Measurements from ENCODE around the gene KIZ. TPM values are rescaled to one million over a fixed set of nuclear protein-coding genes. Genes with fewer than 3 reads are reported as not detected.

KIZ gene
- total RNA-seq, 1 donor = 40.5 TPM

DNA sequence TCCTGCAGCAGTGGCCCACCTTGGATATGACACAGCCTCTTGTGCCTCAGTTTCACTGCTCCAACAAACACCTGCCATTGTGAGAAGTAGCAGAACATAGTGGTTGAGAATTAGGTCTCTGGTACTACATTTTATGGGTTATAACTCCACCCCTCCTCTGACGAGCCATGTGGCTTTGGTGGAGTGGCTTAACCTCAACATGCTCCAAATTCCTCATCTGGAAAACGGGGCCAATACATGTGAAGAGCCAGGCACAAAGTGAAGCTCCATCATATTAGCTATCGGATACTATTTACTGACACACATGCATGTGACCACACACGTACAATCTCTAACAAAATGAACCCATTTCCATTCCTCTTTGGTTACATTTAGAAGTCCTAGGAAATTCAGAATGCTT, 8.4 kb upstream of the KIZ start:
- H3K4me1 ChIP-seq (ENCODE audit: insufficient read depth, low read length) = no peaks in the 10 kb centered on the region
- no peak overlapping the region for H3K4me3 ChIP-seq (ENCODE audit: insufficient read depth, low read length)
- H2AFZ ChIP-seq (ENCODE audit: low read length) = no peak overlapping the region
- peaks cover 5% of the 10 kb centered on the region for H3K27me3 ChIP-seq (ENCODE audit: insufficient read depth, low read length)
- no peak overlapping the region for H3K27ac ChIP-seq (ENCODE audit: low read depth, low read length)
- H4K20me1 ChIP-seq (ENCODE audit: insufficient read depth, low read length) = no peaks in the 10 kb centered on the region
- H3K79me2 ChIP-seq (ENCODE audit: insufficient read depth, low read length) = no peaks in the 10 kb centered on the region
- DNase-seq (ENCODE audit: insufficient read length, low spot score, missing footprints) = no peak
- H3K4me2 ChIP-seq (ENCODE audit: insufficient read depth, low read length) = no peak overlapping the region
- no peaks in the 10 kb centered on the region for H3K36me3 ChIP-seq (ENCODE audit: insufficient read depth, low read length)
- TF ChIP-seq, protein P1, sequence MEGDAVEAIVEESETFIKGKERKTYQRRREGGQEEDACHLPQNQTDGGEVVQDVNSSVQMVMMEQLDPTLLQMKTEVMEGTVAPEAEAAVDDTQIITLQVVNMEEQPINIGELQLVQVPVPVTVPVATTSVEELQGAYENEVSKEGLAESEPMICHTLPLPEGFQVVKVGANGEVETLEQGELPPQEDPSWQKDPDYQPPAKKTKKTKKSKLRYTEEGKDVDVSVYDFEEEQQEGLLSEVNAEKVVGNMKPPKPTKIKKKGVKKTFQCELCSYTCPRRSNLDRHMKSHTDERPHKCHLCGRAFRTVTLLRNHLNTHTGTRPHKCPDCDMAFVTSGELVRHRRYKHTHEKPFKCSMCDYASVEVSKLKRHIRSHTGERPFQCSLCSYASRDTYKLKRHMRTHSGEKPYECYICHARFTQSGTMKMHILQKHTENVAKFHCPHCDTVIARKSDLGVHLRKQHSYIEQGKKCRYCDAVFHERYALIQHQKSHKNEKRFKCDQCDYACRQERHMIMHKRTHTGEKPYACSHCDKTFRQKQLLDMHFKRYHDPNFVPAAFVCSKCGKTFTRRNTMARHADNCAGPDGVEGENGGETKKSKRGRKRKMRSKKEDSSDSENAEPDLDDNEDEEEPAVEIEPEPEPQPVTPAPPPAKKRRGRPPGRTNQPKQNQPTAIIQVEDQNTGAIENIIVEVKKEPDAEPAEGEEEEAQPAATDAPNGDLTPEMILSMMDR (IDR thresholded peaks at IDR 0.05; ENCODE audit: extremely low read depth, low read depth, low read length) = no peak
- H3K9me3 ChIP-seq (ENCODE audit: low read depth, low read length) = no peaks in the 10 kb centered on the region

DNA sequence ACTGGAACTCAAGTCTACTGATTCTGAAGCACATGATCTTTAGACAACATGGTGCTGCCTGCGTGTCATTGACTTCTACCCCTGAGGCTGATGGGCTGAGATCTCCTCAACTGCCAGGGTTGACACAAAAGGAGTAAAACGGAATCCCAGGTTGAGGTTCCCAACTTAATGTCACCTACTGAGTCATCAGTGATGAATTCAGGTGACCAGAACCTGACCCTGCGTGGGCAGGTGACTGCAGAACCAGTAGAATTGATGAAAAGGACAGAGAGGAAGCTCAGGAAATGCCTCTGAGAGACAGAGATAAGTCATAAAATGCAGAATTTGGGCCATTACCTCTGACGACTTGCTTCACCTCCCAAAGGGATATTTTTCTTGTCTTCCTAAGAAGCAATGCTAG, 7.7 kb upstream of the KIZ start:
- no peak for DNase-seq (ENCODE audit: insufficient read length, low spot score, missing footprints)
- H3K27ac ChIP-seq (ENCODE audit: low read depth, low read length) = no peak overlapping the region
- no peak overlapping the region for H3K4me3 ChIP-seq (ENCODE audit: insufficient read depth, low read length)
- H3K79me2 ChIP-seq (ENCODE audit: insufficient read depth, low read length) = no peaks in the 10 kb centered on the region
- H3K4me1 ChIP-seq (ENCODE audit: insufficient read depth, low read length) = no peaks in the 10 kb centered on the region
- TF ChIP-seq, protein P1 (IDR thresholded peaks at IDR 0.05; ENCODE audit: extremely low read depth, low read depth, low read length) = no peak
- peaks cover 5% of the 10 kb centered on the region for H3K27me3 ChIP-seq (ENCODE audit: insufficient read depth, low read length)
- no peaks in the 10 kb centered on the region for H3K9me3 ChIP-seq (ENCODE audit: low read depth, low read length)
- no peaks in the 10 kb centered on the region for H3K36me3 ChIP-seq (ENCODE audit: insufficient read depth, low read length)
- no peak overlapping the region for H2AFZ ChIP-seq (ENCODE audit: low read length)
- H3K4me2 ChIP-seq (ENCODE audit: insufficient read depth, low read length) = no peak overlapping the region
- no peaks in the 10 kb centered on the region for H4K20me1 ChIP-seq (ENCODE audit: insufficient read depth, low read length)

DNA sequence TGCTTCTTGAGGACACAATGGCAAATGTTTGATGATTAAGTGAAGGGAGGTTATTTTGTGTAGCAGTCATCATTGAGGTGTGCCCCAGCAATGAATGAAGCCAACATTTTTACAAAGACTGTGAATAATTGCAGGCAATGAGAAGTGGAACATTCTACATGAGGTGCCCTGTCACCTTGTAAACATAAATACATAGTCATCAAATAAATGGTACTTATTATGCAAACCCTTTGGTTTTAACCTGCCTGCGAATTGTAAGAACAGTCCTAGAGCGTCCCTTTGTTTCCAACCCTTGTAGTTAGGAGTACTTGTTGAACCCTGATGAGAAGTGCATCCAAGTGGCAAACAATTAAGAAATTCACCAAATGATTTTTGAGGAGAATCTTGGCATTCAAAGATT, 7.1 kb upstream of the KIZ start:
- Histone ChIP-seq H3K4me3 (ENCODE audit: insufficient read depth, low read length) (no peak overlapping the region), H3K79me2 (ENCODE audit: insufficient read depth, low read length) (no peaks in the 10 kb centered on the region), H3K4me2 (ENCODE audit: insufficient read depth, low read length) (no peak overlapping the region), H4K20me1 (ENCODE audit: insufficient read depth, low read length) (no peaks in the 10 kb centered on the region), H3K9me3 (ENCODE audit: low read depth, low read length) (no peaks in the 10 kb centered on the region), H2AFZ (ENCODE audit: low read length) (no peak overlapping the region), H3K27me3 (ENCODE audit: insufficient read depth, low read length) (peaks cover 5% of the 10 kb centered on the region), H3K4me1 (ENCODE audit: insufficient read depth, low read length) (no peaks in the 10 kb centered on the region), H3K36me3 (ENCODE audit: insufficient read depth, low read length) (no peaks in the 10 kb centered on the region), H3K27ac (ENCODE audit: low read depth, low read length) (no peak overlapping the region)
- DNase-seq (ENCODE audit: insufficient read length, low spot score, missing footprints) = no peak
- TF ChIP-seq, protein P1 (IDR thresholded peaks at IDR 0.05; ENCODE audit: extremely low read depth, low read depth, low read length) = no peak

GRCh38 chr20:21124190-21124589, 1.7 kb upstream of the KIZ start:
- no peaks in the 10 kb centered on the region for H3K9me3 ChIP-seq (ENCODE audit: low read depth, low read length)
- DNase-seq (ENCODE audit: insufficient read length, low spot score, missing footprints) = peak; percentile 44
- no peak overlapping the region for H3K4me3 ChIP-seq (ENCODE audit: insufficient read depth, low read length)
- H3K36me3 ChIP-seq (ENCODE audit: insufficient read depth, low read length) = no peaks in the 10 kb centered on the region
- H2AFZ ChIP-seq (ENCODE audit: low read length) = no peak overlapping the region
- H3K27me3 ChIP-seq (ENCODE audit: insufficient read depth, low read length) = no peaks in the 10 kb centered on the region
- peaks cover 6% of the 10 kb centered on the region for H3K4me1 ChIP-seq (ENCODE audit: insufficient read depth, low read length)
- H4K20me1 ChIP-seq (ENCODE audit: insufficient read depth, low read length) = no peaks in the 10 kb centered on the region
- H3K79me2 ChIP-seq (ENCODE audit: insufficient read depth, low read length) = peaks cover 5% of the 10 kb centered on the region
- TF ChIP-seq, protein P1 (IDR thresholded peaks at IDR 0.05; ENCODE audit: extremely low read depth, low read depth, low read length) = no peak
- H3K27ac ChIP-seq (ENCODE audit: low read depth, low read length) = no peak overlapping the region
- H3K4me2 ChIP-seq (ENCODE audit: insufficient read depth, low read length) = no peak overlapping the region
